HL-60 (cell line): ENCODE results near the gene TSSK2.

Experiments
- DNase-seq, 2 experiments: peaks; one replicate each; pipeline ENCODE4 v3.0.0-alpha.2; 2010 to 2020; ENCODE audit warnings: low read depth in 1 of 2, low spot score in 1 of 2
- H3K27ac ChIP-seq: fragments of 250-450 bp; sonication (Bioruptor Pico); replicated peaks from 2 replicates; pipeline ENCODE4 v1.5.1; 2020; ENCODE audit warnings: mild to moderate bottlenecking, moderate library complexity
- H3K27me3 ChIP-seq: fragments of 250-450 bp; sonication (Bioruptor Pico); 2 replicates; pipeline ENCODE4 v1.5.1; 2021; ENCODE audit warnings: mild to moderate bottlenecking, moderate library complexity; ENCODE audit not compliant: insufficient read depth, poor library complexity, severe bottlenecking
- H3K4me3 ChIP-seq: replicated peaks from 2 replicates; pipeline ENCODE4 v1.5.1; 2011; ENCODE audit warnings: mild to moderate bottlenecking, control low read depth, low read length; ENCODE audit not compliant: insufficient read depth
- GABPA ChIP-seq: IDR thresholded peaks from 2 replicates; pipeline ENCODE4 v1.6.1; 2012; ENCODE audit warnings: low read depth
- POLR2AphosphoS5 ChIP-seq: IDR thresholded peaks from 2 replicates; pipeline ENCODE4 v1.6.1; 2012; ENCODE audit warnings: low read depth
- SPI1 ChIP-seq: IDR thresholded peaks from 2 replicates; pipeline ENCODE4 v1.6.1; 2012; ENCODE audit warnings: low read depth, mild to moderate bottlenecking, borderline replicate concordance
- long read RNA-seq: library from polyadenylated mRNA; unstranded; transcript quantifications from one replicate; pipeline ENCODE4 v2.0.0, GENCODE V29; 2020
- TF ChIP-seq, protein P1 (sequence below): IDR thresholded peaks from 2 replicates; pipeline ENCODE4 v1.6.1; 2012; ENCODE audit warnings: low read depth; ENCODE audit not compliant: insufficient replicate concordance
- TF ChIP-seq, protein P2 (sequence below): IDR thresholded peaks from one replicate; pipeline ENCODE4 v1.5.1; 2011; ENCODE audit warnings: low read length, control low read depth, inconsistent platforms; ENCODE audit not compliant: insufficient read depth

The TSSK2 gene
- long read RNA-seq = 0 reads

DNA sequence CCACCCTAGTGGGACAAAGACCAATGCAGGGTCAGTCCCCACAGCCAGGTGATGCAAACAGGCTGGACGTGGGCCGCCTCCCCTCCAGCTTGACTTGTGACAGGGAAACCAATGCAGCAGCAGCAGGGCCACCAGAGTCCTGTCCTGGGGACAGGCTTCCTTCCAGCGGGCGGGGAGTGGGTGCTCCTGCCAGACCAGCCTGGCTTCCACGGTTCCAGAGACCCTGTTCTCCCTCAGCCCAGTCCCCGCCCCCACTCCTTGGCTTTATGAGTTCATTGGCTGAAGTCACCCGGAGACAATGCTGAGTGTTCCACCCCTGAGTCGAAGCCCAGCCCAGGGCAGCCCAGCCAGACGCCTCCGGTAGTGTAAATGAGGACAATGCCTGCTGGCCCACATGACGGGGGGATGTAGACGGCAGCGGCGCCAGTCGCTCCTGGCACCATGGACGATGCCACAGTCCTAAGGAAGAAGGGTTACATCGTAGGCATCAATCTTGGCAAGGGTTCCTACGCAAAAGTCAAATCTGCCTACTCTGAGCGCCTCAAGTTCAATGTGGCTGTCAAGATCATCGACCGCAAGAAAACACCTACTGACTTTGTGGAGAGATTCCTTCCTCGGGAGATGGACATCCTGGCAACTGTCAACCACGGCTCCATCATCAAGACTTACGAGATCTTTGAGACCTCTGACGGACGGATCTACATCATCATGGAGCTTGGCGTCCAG, at the start of gene TSSK2:
TSS of gene TSSK2 (plus strand) at position 350 of the 726 bp plus-strand sequence. CDS start at position 442, 92 bp downstream.
- no peaks in the 10 kb centered on the region for H3K27me3 ChIP-seq
- H3K27ac ChIP-seq = no peak within 1 kb of the TSS
- TF ChIP-seq, protein P1, sequence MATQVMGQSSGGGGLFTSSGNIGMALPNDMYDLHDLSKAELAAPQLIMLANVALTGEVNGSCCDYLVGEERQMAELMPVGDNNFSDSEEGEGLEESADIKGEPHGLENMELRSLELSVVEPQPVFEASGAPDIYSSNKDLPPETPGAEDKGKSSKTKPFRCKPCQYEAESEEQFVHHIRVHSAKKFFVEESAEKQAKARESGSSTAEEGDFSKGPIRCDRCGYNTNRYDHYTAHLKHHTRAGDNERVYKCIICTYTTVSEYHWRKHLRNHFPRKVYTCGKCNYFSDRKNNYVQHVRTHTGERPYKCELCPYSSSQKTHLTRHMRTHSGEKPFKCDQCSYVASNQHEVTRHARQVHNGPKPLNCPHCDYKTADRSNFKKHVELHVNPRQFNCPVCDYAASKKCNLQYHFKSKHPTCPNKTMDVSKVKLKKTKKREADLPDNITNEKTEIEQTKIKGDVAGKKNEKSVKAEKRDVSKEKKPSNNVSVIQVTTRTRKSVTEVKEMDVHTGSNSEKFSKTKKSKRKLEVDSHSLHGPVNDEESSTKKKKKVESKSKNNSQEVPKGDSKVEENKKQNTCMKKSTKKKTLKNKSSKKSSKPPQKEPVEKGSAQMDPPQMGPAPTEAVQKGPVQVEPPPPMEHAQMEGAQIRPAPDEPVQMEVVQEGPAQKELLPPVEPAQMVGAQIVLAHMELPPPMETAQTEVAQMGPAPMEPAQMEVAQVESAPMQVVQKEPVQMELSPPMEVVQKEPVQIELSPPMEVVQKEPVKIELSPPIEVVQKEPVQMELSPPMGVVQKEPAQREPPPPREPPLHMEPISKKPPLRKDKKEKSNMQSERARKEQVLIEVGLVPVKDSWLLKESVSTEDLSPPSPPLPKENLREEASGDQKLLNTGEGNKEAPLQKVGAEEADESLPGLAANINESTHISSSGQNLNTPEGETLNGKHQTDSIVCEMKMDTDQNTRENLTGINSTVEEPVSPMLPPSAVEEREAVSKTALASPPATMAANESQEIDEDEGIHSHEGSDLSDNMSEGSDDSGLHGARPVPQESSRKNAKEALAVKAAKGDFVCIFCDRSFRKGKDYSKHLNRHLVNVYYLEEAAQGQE = no peak
- no peak for TF ChIP-seq POLR2AphosphoS5
- no peak for TF ChIP-seq GABPA
- TF ChIP-seq, protein P2, sequence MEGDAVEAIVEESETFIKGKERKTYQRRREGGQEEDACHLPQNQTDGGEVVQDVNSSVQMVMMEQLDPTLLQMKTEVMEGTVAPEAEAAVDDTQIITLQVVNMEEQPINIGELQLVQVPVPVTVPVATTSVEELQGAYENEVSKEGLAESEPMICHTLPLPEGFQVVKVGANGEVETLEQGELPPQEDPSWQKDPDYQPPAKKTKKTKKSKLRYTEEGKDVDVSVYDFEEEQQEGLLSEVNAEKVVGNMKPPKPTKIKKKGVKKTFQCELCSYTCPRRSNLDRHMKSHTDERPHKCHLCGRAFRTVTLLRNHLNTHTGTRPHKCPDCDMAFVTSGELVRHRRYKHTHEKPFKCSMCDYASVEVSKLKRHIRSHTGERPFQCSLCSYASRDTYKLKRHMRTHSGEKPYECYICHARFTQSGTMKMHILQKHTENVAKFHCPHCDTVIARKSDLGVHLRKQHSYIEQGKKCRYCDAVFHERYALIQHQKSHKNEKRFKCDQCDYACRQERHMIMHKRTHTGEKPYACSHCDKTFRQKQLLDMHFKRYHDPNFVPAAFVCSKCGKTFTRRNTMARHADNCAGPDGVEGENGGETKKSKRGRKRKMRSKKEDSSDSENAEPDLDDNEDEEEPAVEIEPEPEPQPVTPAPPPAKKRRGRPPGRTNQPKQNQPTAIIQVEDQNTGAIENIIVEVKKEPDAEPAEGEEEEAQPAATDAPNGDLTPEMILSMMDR = no peak
- no peak for TF ChIP-seq SPI1
- DNase-seq = no peak
- no peak within 1 kb of the TSS for H3K4me3 ChIP-seq

DNA sequence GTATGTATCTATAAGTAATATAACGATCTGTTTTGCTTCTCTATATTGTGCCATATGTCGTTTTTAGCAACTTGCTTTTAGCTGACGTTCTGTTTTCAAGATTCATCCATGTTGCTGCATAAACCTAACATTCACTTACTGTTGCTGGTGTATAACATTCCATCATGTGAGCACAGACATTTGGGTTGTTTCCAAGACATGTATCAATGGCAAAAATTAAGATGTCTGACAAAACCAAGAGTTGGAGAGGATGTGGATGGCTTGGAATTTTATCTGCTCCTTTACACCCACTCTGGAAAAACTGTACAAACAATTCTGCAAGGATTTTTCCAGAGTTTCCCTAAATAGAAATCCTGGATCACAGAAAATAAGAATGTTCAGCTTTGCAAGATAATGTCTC, 49.8 kb upstream of the TSSK2 start:
- TF ChIP-seq, protein P2 = no peak
- no peak for TF ChIP-seq GABPA
- TF ChIP-seq POLR2AphosphoS5 = no peak
- no peak for TF ChIP-seq SPI1
- TF ChIP-seq, protein P1 = no peak
- H3K4me3 ChIP-seq = no peak overlapping the region
- H3K27ac ChIP-seq = no peak overlapping the region
- DNase-seq = no peak
- no peaks in the 10 kb centered on the region for H3K27me3 ChIP-seq

DNA sequence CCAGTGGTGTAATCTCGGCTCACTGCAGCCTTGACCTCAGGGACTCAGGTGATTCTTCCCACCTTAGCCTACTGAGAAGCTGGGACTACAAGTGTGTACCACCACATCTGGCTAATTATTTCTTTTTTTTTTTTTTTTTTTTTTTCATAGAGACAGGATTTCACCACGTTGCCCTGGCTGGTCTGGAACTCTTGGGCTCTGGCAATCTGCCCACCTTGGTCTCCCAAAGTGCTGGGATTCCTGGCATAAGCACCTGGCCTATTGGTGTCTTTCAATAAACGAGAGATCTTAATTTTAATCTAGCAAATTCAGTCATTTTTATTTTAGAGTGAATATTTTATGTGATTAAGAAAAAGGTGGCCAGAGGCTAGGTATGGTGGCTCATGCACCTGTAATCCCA, 49.0 kb upstream of the TSSK2 start:
- Histone ChIP-seq H3K27me3 (no peaks in the 10 kb centered on the region), H3K27ac (no peak overlapping the region), H3K4me3 (no peak overlapping the region)
- DNase-seq = no peak
- no peak for TF ChIP-seq GABPA
- TF ChIP-seq, protein P1 = no peak
- TF ChIP-seq POLR2AphosphoS5 = no peak
- no peak for TF ChIP-seq SPI1
- TF ChIP-seq, protein P2 = no peak
